Neuronal stem cell (in vitro differentiated cells): Measurements from ENCODE around the gene PDE10A.
A peak's percentile ranks its signal among the peaks of the same experiment; 100 is the strongest.

Experiments used
- DNase-seq: peaks from one replicate; pipeline ENCODE4 v3.0.0-alpha.2; 2013; ENCODE audit warnings: low spot score
- H2AFZ ChIP-seq: one replicate; pipeline ENCODE4 v1.6.1; 2013; ENCODE audit warnings: mild to moderate bottlenecking, low read length, inconsistent platforms
- H2AK5ac ChIP-seq: 2 replicates; pipeline ENCODE4 v1.6.1; 2013; ENCODE audit warnings: low read depth, mild to moderate bottlenecking, inconsistent platforms, low read length, moderate library complexity, mixed read lengths
- H2BK120ac ChIP-seq: 2 replicates; pipeline ENCODE4 v1.6.1; 2013; ENCODE audit warnings: low read depth, mild to moderate bottlenecking, inconsistent platforms, low read length, moderate library complexity, mixed read lengths
- H2BK12ac ChIP-seq: one replicate; pipeline ENCODE4 v1.6.1; 2013; ENCODE audit warnings: low read length, inconsistent platforms
- H2BK15ac ChIP-seq: 2 replicates; pipeline ENCODE4 v1.6.1; 2013; ENCODE audit warnings: mild to moderate bottlenecking, low read length, inconsistent platforms, mixed read lengths
- H2BK5ac ChIP-seq: one replicate; pipeline ENCODE4 v1.6.1; 2013; ENCODE audit warnings: inconsistent platforms, mild to moderate bottlenecking, low read length, moderate library complexity
- H3K14ac ChIP-seq: one replicate; pipeline ENCODE4 v1.6.1; 2013; ENCODE audit warnings: low read length, inconsistent platforms
- H3K18ac ChIP-seq: 2 replicates; pipeline ENCODE4 v1.6.1; 2013; ENCODE audit warnings: low read length, inconsistent platforms
- H3K23ac ChIP-seq: 2 replicates; pipeline ENCODE4 v1.6.1; 2013; ENCODE audit warnings: low read depth, mild to moderate bottlenecking, mixed read lengths, low read length, inconsistent platforms; ENCODE audit not compliant: poor library complexity
- H3K27ac ChIP-seq: replicated peaks from 3 replicates; pipeline ENCODE4 v1.5.1; 2013; ENCODE audit warnings: low read length, inconsistent platforms
- H3K27me3 ChIP-seq, 3 experiments: 2 replicates each; pipeline ENCODE4 v1.6.1; 2013; ENCODE audit warnings: low read length in 3 of 3, mild to moderate bottlenecking in 2 of 3, inconsistent platforms in 1 of 3, low read depth in 1 of 3, mixed read lengths in 1 of 3, moderate library complexity in 1 of 3; ENCODE audit not compliant: control insufficient read depth in 3 of 3, insufficient read depth in 3 of 3
- H3K36me3 ChIP-seq, 2 donors: replicated peaks in 1 of 2; 2 replicates each; pipeline ENCODE4 v1.6.1; 2013; ENCODE audit warnings: low read length in 2 of 2; ENCODE audit not compliant: control insufficient read depth in 2 of 2, insufficient read depth in 2 of 2
- H3K4ac ChIP-seq: 2 replicates; pipeline ENCODE4 v1.6.1; 2013; ENCODE audit warnings: inconsistent platforms, mild to moderate bottlenecking, low read length, moderate library complexity
- H3K4me1 ChIP-seq, 2 donors: 1 replicate in 1 of 2; 2 replicates in 1 of 2; pipeline ENCODE4 v1.6.1; 2013; ENCODE audit warnings: low read length in 2 of 2, low read depth in 1 of 2; ENCODE audit not compliant: control insufficient read depth in 2 of 2, insufficient read depth in 1 of 2
- H3K4me2 ChIP-seq: one replicate; pipeline ENCODE4 v1.6.1; 2013; ENCODE audit warnings: mild to moderate bottlenecking, low read length, inconsistent platforms; ENCODE audit not compliant: insufficient read depth, poor library complexity, severe bottlenecking
- H3K4me3 ChIP-seq, 2 donors: 2 replicates each; pipeline ENCODE4 v1.5.1; 2013; ENCODE audit warnings: low read length in 2 of 2, mild to moderate bottlenecking in 2 of 2, inconsistent platforms in 1 of 2, moderate library complexity in 1 of 2
- H3K79me1 ChIP-seq: one replicate; pipeline ENCODE4 v1.6.1; 2013; ENCODE audit warnings: low read depth, mild to moderate bottlenecking, inconsistent platforms, low read length, moderate library complexity
- H3K9ac ChIP-seq: one replicate; pipeline ENCODE4 v1.6.1; 2013; ENCODE audit warnings: mild to moderate bottlenecking, low read depth, low read length, inconsistent platforms; ENCODE audit not compliant: poor library complexity
- H3K9me3 ChIP-seq, 2 donors: replicated peaks in 1 of 2; 2 replicates each; pipeline versions ENCODE3 to v1.6.1; 2013; ENCODE audit warnings: low read length in 2 of 2, mild to moderate bottlenecking in 2 of 2, inconsistent platforms in 1 of 2, low read depth in 1 of 2, mixed read lengths in 1 of 2, moderate library complexity in 1 of 2; ENCODE audit not compliant: control insufficient read depth in 2 of 2, insufficient read depth in 1 of 2
- H4K8ac ChIP-seq: one replicate; pipeline ENCODE4 v1.6.1; 2013; ENCODE audit warnings: low read depth, mild to moderate bottlenecking, inconsistent platforms, low read length, moderate library complexity
- H4K91ac ChIP-seq: one replicate; pipeline ENCODE4 v1.6.1; 2013; ENCODE audit warnings: low read length, low read depth, mild to moderate bottlenecking, inconsistent platforms; ENCODE audit not compliant: poor library complexity
- WGBS, 2 donors: extraction: QIAGEN DNeasy Blood & Tissue Kit; methylation state at CpG; one replicate each; pipeline ENCODE4 v1.1.7; 2013; ENCODE audit warnings: missing lambda C conversion rate in 2 of 2, mixed read lengths in 1 of 2; ENCODE audit not compliant: insufficient read length in 2 of 2, insufficient replicate concordance in 1 of 2; ENCODE audit errors: extremely low coverage in 2 of 2; 5-methylcytosine and 5-hydroxymethylcytosine counted together

PDE10A gene

DNA sequence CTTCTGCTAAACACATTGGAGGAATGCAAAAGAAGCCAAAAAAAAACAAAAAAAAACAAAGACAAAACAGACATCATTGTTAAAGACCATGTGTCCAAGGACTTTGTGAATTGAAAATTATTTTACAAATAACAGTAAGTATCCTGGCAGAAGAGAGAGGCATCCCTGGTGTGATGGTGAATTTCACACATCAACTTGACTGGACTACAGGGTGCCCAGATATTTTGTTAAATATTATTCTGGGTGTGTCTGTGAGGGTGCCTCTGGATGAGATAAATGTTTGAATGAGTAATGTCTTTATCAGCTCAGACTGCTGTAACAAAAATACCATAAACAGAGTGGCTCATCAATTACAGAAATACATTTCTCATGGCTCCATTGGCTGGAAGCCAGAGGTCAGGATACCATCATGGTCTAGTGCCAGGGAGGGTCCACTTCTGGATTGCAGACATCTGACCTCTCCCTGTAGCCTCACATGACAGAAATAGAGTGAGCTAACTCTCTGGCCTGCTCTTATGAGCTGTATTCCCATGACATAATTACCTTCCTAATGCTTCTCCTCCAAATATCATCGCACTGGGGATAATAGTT is 341.4 kb downstream of the PDE10A start:
- Histone ChIP-seq H2AFZ (no peak overlapping the region), H2BK12ac (no peak overlapping the region), H3K23ac (no peak overlapping the region), H2BK120ac (no peak overlapping the region), H3K4me1 (peaks cover 0 to 4% of the 10 kb centered on the region in 2 donors), H3K36me3 (peaks cover 0 to 10% of the 10 kb centered on the region in 2 donors), H4K91ac (no peak overlapping the region), H3K14ac (no peak overlapping the region), H3K79me1 (no peaks in the 10 kb centered on the region), H3K4ac (no peak overlapping the region), H2BK15ac (no peak overlapping the region), H4K8ac (no peak overlapping the region), H3K9me3 (peaks cover 13% of the 10 kb centered on the region in 2 donors), H3K18ac (no peak overlapping the region), H3K27ac (no peak overlapping the region), H2AK5ac (no peak overlapping the region), H3K27me3 (no peaks in the 10 kb centered on the region), H2BK5ac (no peak overlapping the region), H3K4me2 (no peak overlapping the region), H3K9ac (no peak overlapping the region), H3K4me3 (no peak overlapping the region)
- DNase-seq: no peak
- no CpG with 5 or more reads among the region's 1 CpG for WGBS, 2 donors

- H3K4me1 ChIP-seq: peaks cover 0 to 4% of the 10 kb centered on the region in 2 donors
- peaks cover 13% of the 10 kb centered on the region in 2 donors for H3K9me3 ChIP-seq
- DNase-seq: no peak
- no peak overlapping the region for H3K4me2 ChIP-seq
- no peak overlapping the region for H3K14ac ChIP-seq
- no CpG with 5 or more reads among the region's 3 CpGs for WGBS, 2 donors
- no peak overlapping the region for H2AFZ ChIP-seq
- H3K36me3 ChIP-seq: peaks cover 0 to 5% of the 10 kb centered on the region in 2 donors
- no peak overlapping the region for H3K27ac ChIP-seq
- no peak overlapping the region for H3K4me3 ChIP-seq
- H3K23ac ChIP-seq: no peak overlapping the region
- no peak overlapping the region for H2AK5ac ChIP-seq
- H3K9ac ChIP-seq: no peak overlapping the region
- no peaks in the 10 kb centered on the region for H3K79me1 ChIP-seq
- H2BK15ac ChIP-seq: no peak overlapping the region
- H4K91ac ChIP-seq: no peak overlapping the region
- no peak overlapping the region for H2BK12ac ChIP-seq
- H4K8ac ChIP-seq: no peak overlapping the region
- no peaks in the 10 kb centered on the region for H3K27me3 ChIP-seq
- H2BK5ac ChIP-seq: no peak overlapping the region
- no peak overlapping the region for H3K4ac ChIP-seq
- H3K18ac ChIP-seq: no peak overlapping the region
- H2BK120ac ChIP-seq: no peak overlapping the region
Observed at GRCh38 chr6:165321150-165321549, 341.9 kb downstream of the PDE10A start.

- Histone ChIP-seq H3K4me1 (peaks cover 0 to 4% of the 10 kb centered on the region in 2 donors), H2BK15ac (no peak overlapping the region), H3K18ac (peak overlapping the region; percentile 45), H2AK5ac (no peak overlapping the region), H3K23ac (no peak overlapping the region), H3K9ac (no peak overlapping the region), H2BK120ac (no peak overlapping the region), H4K8ac (no peak overlapping the region), H3K4ac (no peak overlapping the region), H2BK12ac (no peak overlapping the region), H3K4me2 (no peak overlapping the region), H3K14ac (no peak overlapping the region), H2AFZ (no peak overlapping the region), H3K79me1 (no peaks in the 10 kb centered on the region), H3K9me3 (peaks cover 9 to 11% of the 10 kb centered on the region in 2 donors), H3K4me3 (no peak overlapping the region), H4K91ac (no peak overlapping the region), H3K27ac (no peak overlapping the region), H3K27me3 (no peaks in the 10 kb centered on the region), H2BK5ac (no peak overlapping the region), H3K36me3 (no peaks in the 10 kb centered on the region)
- DNase-seq: no peak
- no CpG with 5 or more reads among the region's 14 CpGs for WGBS, 2 donors
Observed at GRCh38 chr6:165317723-165318122, 345.3 kb downstream of the PDE10A start.

DNA sequence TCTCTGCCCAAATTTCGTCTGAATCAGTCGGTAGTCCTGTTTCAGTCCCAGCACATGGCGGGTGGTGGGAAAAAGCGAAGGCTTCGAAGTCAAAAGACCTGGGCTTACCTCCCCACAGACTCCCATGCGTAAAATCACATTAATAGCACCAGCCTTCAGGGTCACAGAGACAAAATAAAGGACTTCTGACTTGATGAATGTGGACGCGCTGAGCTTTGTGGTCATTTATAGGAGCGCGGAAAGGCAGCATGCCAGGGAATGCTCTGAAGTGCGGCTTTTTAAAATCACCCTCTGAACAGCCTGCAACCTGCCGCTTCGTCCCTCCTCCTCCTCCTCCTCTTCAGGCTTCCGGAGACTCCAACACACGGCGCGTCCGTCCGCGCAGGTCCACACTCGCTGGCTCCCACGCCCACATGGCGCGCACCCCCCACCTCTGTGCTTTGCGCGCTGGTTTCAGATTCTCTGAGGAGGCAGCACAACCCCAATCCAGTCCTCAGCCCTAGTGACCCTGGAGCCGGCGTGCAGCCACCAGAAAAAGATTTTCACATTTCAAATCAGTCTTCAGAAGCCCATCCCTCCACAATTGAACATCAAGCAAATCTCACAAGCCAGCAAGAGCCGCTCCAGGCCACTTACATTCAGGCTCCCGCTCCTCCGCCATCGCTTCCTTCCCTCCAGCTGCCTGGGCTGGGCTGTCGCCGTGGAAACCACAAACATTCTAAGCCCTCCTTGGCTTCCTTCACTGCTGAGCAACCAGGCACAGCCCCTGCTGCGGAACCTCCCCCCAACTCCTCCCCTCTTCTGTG is 353.9 kb downstream of the PDE10A start, which contains the start of gene C6orf118:
Gene C6orf118, minus strand, starts transcription at position 680 of the 806 bp plus-strand sequence. Its CDS starts 19 bp downstream, at position 661.
- Histone ChIP-seq H2BK120ac (no peak within 1 kb of the TSS), H3K4ac (no peak within 1 kb of the TSS), H3K36me3 (no peaks in the 10 kb centered on the region), H3K4me2 (peak within 1 kb of the TSS; percentile 79), H4K8ac (no peak within 1 kb of the TSS), H3K9ac (peak within 1 kb of the TSS; percentile 38), H4K91ac (no peak within 1 kb of the TSS), H2BK5ac (no peak within 1 kb of the TSS), H3K27me3 (no peaks in the 10 kb centered on the region), H3K18ac (peak within 1 kb of the TSS; percentile 63), H2BK15ac (peak within 1 kb of the TSS; percentile 3), H2BK12ac (no peak within 1 kb of the TSS), H3K4me1 (peaks cover 11% of the 10 kb centered on the region in 2 donors), H3K9me3 (no peaks in the 10 kb centered on the region), H2AFZ (peak within 1 kb of the TSS; percentile 89), H3K23ac (no peak within 1 kb of the TSS), H2AK5ac (peak within 1 kb of the TSS; percentile 15), H3K79me1 (no peaks in the 10 kb centered on the region), H3K4me3 (peak within 1 kb of the TSS; percentile 54 to 73), H3K27ac (no peak within 1 kb of the TSS), H3K14ac (peak within 1 kb of the TSS; percentile 5)
- peak; percentile 78 for DNase-seq
- no CpG with 5 or more reads among the region's 35 CpGs for WGBS, 2 donors
